ENCODE data around the gene CHRNB2. TPM values are rescaled to one million over a fixed set of nuclear protein-coding genes. Genes with fewer than 3 reads are reported as not detected.

CHRNB2 gene
- total RNA-seq, 4 donors from 2014 or later = 1.1 TPM; not detected in 3

DNA sequence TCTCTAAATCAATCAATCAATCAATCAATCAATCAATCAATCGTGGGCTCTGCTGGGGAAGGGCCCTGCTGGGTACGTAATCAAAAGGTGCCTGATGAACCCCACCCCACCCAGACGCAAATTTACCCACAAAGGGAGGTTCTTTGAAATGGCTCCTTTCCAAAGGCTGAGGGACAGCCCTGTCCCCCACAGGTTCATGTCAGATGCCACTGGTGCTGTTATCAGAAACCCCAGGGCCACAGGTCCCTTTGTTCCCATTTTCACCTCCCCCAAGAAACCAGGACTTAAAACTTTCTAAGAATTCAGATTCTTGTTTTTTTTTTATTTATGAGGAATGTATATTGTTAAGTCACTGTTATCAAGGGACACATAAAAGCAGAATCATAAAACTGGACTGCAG lies 14.2 kb downstream of the CHRNB2 start:
- intact Hi-C loops (cut with DNase I; ENCODE audit: low total_unique reads) = no loop called here
- Histone ChIP-seq H3K4me1 (no peaks in the 10 kb centered on the region), H3K36me3 (no peaks in the 10 kb centered on the region), H3K4me3 (no peak overlapping the region), H3K27me3 (no peaks in the 10 kb centered on the region), H3K27ac (no peak overlapping the region), H3K9me3 (no peaks in the 10 kb centered on the region)
- no peak for DNase-seq
- TF ChIP-seq POLR2A (IDR thresholded peaks at IDR 0.05) = no peak
- TF ChIP-seq, protein P1, sequence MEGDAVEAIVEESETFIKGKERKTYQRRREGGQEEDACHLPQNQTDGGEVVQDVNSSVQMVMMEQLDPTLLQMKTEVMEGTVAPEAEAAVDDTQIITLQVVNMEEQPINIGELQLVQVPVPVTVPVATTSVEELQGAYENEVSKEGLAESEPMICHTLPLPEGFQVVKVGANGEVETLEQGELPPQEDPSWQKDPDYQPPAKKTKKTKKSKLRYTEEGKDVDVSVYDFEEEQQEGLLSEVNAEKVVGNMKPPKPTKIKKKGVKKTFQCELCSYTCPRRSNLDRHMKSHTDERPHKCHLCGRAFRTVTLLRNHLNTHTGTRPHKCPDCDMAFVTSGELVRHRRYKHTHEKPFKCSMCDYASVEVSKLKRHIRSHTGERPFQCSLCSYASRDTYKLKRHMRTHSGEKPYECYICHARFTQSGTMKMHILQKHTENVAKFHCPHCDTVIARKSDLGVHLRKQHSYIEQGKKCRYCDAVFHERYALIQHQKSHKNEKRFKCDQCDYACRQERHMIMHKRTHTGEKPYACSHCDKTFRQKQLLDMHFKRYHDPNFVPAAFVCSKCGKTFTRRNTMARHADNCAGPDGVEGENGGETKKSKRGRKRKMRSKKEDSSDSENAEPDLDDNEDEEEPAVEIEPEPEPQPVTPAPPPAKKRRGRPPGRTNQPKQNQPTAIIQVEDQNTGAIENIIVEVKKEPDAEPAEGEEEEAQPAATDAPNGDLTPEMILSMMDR (IDR thresholded peaks at IDR 0.05) = no peak

DNA sequence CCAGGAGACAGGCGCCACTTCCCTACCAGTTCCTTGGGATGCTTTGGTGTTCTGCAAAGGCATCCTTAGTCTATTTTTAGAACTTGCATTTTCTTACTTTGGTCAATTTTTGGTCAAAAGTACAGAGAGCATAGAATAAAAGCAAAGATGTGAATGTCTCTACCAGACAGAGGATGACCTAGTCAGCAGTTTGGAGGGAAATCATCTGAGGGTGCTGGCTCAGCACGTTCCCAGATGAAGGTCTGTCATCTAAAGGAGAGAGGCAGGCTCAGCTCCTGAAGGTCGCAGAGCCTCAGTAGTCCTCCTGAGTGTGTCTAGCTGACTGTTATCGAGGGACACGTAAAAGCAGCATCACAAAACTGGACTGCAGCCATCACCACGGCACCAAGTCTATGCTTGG lies 15.3 kb downstream of the CHRNB2 start:
- DNase-seq = no peak
- intact Hi-C loops (cut with DNase I; ENCODE audit: low total_unique reads) = no loop called here
- H3K4me3 ChIP-seq = no peak overlapping the region
- H3K4me1 ChIP-seq = no peaks in the 10 kb centered on the region
- no peak overlapping the region for H3K27ac ChIP-seq
- H3K27me3 ChIP-seq = no peaks in the 10 kb centered on the region
- H3K36me3 ChIP-seq = no peaks in the 10 kb centered on the region
- H3K9me3 ChIP-seq = no peaks in the 10 kb centered on the region
- TF ChIP-seq POLR2A (IDR thresholded peaks at IDR 0.05) = no peak
- TF ChIP-seq, protein P1 (IDR thresholded peaks at IDR 0.05) = no peak

DNA sequence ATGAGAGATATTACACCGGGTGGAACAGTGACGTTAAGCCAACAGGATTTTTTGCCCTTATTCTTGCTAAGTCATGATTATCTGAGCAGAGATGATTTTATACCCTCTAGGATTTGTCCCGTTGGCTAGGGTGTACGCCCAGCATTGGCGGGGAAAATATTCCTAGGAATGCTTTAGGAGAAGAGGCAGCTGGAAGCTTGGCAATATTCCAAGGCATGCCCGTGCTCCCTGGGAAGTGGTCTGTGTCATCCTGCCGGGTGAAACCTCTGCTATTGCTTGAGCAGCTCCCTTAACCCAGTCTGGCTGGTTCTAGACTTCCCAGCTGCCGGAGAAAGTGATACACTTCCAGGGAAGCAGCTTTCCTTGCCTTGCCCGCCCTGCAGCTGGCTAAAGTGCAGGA lies 16.2 kb downstream of the CHRNB2 start:
- Histone ChIP-seq H3K27me3 (no peaks in the 10 kb centered on the region), H3K36me3 (no peaks in the 10 kb centered on the region), H3K9me3 (no peaks in the 10 kb centered on the region), H3K4me3 (no peak overlapping the region), H3K27ac (no peak overlapping the region), H3K4me1 (no peaks in the 10 kb centered on the region)
- DNase-seq = no peak
- TF ChIP-seq POLR2A (IDR thresholded peaks at IDR 0.05) = no peak
- TF ChIP-seq, protein P1 (IDR thresholded peaks at IDR 0.05) = no peak
- intact Hi-C loops (cut with DNase I; ENCODE audit: low total_unique reads) = no loop called here

DNA sequence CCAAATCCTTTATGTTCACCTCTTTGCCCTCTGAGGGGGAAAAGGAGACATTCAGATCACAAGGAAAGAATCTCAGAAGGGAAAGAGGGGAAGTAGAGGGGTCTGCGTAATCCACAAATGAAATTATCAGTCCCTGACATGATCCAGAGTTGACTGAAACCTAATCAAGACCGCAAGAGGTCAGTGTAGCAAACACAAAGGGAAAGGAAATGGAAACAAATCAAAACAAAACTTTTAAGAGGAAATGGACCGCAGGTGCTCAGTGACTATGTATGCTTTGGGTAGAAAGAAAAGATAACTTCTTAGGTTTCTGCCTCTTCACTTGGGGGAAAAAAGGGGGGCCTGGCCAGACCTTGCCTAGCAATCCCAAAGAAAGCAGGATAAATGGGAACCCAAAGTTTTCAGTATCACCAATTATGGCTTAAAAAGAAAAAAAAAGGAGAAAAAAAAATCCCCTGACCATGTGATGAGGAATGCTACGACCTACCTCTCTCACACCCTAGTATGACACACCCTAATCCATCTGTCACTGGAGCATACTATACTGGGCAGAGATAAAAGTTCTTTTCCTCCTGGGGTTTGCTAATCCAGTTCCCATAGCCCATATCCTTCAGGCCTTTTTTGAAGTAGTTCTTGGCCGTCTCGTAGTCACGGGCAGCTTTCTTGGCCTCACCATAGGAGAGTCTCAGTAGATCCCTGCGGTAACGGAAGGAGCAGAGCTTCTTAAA lies 16.9 kb downstream of the CHRNB2 start:
- Histone ChIP-seq H3K27me3 (no peaks in the 10 kb centered on the region), H3K36me3 (no peaks in the 10 kb centered on the region), H3K27ac (no peak overlapping the region)

DNA sequence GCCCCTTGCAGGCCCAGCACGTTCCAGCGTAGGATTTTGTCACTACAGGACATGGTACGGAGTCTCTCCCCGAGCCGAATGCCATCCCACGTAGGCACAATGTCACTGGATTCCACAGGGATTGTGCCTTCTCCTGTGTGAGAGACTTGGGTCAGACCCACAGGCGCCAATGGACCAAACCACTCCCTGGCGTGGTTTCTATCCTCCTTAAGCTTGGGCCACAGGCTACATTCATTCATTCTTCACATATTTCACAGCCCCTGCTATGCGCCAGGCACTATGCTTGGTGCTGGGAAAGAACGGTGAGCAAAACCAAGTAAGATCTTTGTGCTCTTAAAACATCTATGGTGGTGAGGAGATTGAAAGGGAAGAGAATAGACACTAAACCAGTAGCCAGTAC lies 18.7 kb downstream of the CHRNB2 start:
- no peak overlapping the region for H3K27ac ChIP-seq
- intact Hi-C loops (cut with DNase I; ENCODE audit: low total_unique reads) = no loop called here
- TF ChIP-seq, protein P1 (IDR thresholded peaks at IDR 0.05) = no peak
- no peak for TF ChIP-seq POLR2A (IDR thresholded peaks at IDR 0.05)
- H3K9me3 ChIP-seq = no peaks in the 10 kb centered on the region
- DNase-seq = no peak
- no peaks in the 10 kb centered on the region for H3K4me1 ChIP-seq
- H3K4me3 ChIP-seq = no peak overlapping the region
- no peaks in the 10 kb centered on the region for H3K27me3 ChIP-seq
- no peaks in the 10 kb centered on the region for H3K36me3 ChIP-seq

More for the DNA sequence above, 16.9 kb downstream of the CHRNB2 start:
- Histone ChIP-seq H3K4me3 (no peak overlapping the region), H3K4me1 (no peaks in the 10 kb centered on the region), H3K9me3 (no peaks in the 10 kb centered on the region)
- TF ChIP-seq, protein P1 (IDR thresholded peaks at IDR 0.05) = no peak
- no peak for TF ChIP-seq POLR2A (IDR thresholded peaks at IDR 0.05)
- intact Hi-C loops (cut with DNase I; ENCODE audit: low total_unique reads) = no loop called here
- no peak for DNase-seq
